SK-N-MC (cell line): ENCODE data around the gene HNRNPC.
"Not testable (repeated sequence)": the region's sequence is repeated elsewhere in the genome, so short reads cannot be mapped to it uniquely, and the experiment has no call there.

Experiments used
- DNase-seq: peaks from one replicate; pipeline ENCODE4 v3.0.0-alpha.2; 2011; ENCODE audit warnings: low read depth, low spot score
- H3K27ac ChIP-seq: fragments of 200-600 bp; sonication (generic); 2 replicates; pipeline ENCODE4 v1.5.1; 2016; ENCODE audit warnings: mixed run types
- H3K36me3 ChIP-seq: fragments of 200-600 bp; sonication (generic); 2 replicates; pipeline ENCODE4 v1.6.1; 2017; ENCODE audit warnings: antibody characterized with exemption, low read length, mixed read lengths; ENCODE audit not compliant: insufficient read depth
- H3K4me3 ChIP-seq: fragments of 200-600 bp; sonication (generic); 2 replicates; pipeline ENCODE4 v1.5.1; 2016
- H3K9ac ChIP-seq: fragments of 200-600 bp; sonication (generic); 2 replicates; pipeline ENCODE4 v1.8.0; 2017; ENCODE audit warnings: mixed run types, mixed read lengths; ENCODE audit not compliant: insufficient read length
- H3K9me3 ChIP-seq: fragments of 200-600 bp; sonication (generic); 2 replicates; pipeline ENCODE4 v1.6.1; 2017; ENCODE audit warnings: low read depth, mild to moderate bottlenecking, antibody characterized with exemption, low read length, moderate library complexity, mixed read lengths
- EZH2 ChIP-seq: fragments of 200-600 bp; sonication (generic); IDR thresholded peaks from one replicate; pipeline ENCODE4 v1.6.1; 2017; ENCODE audit warnings: antibody characterized with exemption
- FOXP2 ChIP-seq: optimal IDR thresholded peaks from 2 replicates; pipeline ENCODE3; 2011; ENCODE audit warnings: mild to moderate bottlenecking, moderate library complexity; ENCODE audit not compliant: insufficient read depth; ENCODE audit errors: extremely low read length, control extremely low read depth
- POLR2AphosphoS5 ChIP-seq: IDR thresholded peaks from 2 replicates; pipeline ENCODE4 v1.6.1; 2012; ENCODE audit warnings: mild to moderate bottlenecking, low read depth, low read length, borderline replicate concordance

The HNRNPC gene

DNA sequence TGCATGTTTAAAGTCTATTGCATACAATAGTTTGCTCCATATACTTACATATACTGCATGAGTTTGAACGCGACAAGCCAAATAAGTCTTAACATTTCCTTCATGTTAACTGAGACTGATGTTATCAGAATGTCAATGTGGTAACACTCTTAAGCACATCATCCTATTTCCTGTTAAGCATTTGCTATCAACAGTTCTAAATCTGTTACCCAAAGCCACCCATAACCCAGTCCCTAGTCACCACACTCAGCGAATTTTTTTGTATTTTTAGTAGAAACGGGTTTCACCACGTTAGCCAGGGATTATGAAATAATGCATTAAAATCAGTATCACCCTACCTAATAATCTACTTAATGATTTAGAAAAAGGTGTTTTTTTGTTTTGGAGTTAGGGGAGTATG is 39.4 kb downstream of the HNRNPC start:
- H3K9me3 ChIP-seq: no peaks in the 10 kb centered on the region
- TF ChIP-seq EZH2: no peak
- no peak for TF ChIP-seq FOXP2
- no peak for TF ChIP-seq POLR2AphosphoS5
- H3K36me3 ChIP-seq: peaks cover 100% of the 10 kb centered on the region
- peak overlapping the region; percentile 70 for H3K27ac ChIP-seq
- H3K9ac ChIP-seq: no peak overlapping the region
- DNase-seq: no peak
- no peak overlapping the region for H3K4me3 ChIP-seq

DNA sequence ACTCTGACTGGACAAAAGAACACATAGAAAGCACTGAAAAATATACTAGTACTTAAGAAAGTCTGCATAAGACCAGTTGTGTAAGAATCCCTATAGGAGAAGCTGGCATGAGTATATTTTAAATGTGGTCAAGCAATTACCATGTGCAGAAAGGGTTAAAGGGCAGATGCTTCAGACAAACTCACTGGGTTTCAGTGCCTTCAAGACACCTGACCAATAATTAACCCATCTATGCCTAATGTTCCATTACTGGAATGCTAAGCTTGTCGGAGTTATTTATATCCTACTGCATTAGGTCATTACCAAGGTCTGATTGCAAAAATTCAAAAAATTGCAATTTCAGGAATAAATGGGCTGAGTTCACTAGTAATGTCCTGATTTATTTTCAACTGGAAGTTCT is 41.3 kb downstream of the HNRNPC start:
- peak overlapping the region; percentile 12; the same call in 1 of the 2 replicates for H3K27ac ChIP-seq
- no peak for DNase-seq
- no peak overlapping the region for H3K9ac ChIP-seq
- H3K9me3 ChIP-seq: no peaks in the 10 kb centered on the region
- TF ChIP-seq POLR2AphosphoS5 (no peak), FOXP2 (no peak), EZH2 (no peak)
- H3K4me3 ChIP-seq: no peak overlapping the region
- peaks cover 100% of the 10 kb centered on the region for H3K36me3 ChIP-seq

DNA sequence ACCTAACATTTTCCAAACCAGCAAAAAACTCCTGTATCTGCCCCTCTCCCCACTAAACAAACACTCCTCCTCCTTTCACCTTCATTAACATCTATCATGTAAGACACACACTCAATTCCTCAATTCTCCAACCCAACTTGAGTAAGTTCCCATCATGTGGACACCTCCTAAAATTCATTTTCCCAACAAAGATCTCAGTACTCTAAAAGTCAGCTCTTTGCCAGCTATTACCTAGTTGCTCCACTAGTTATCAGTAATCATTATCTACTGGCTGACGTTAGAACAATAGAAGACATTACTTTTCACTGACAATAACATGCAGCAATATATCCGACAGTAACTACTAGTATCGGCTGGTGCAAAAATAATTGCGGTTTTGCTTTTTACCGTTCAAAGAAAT is 42.1 kb downstream of the HNRNPC start:
- TF ChIP-seq POLR2AphosphoS5 (no peak; the same call in 1 of the 2 replicates), EZH2 (no peak), FOXP2 (no peak)
- H3K36me3 ChIP-seq: peaks cover 100% of the 10 kb centered on the region

DNA sequence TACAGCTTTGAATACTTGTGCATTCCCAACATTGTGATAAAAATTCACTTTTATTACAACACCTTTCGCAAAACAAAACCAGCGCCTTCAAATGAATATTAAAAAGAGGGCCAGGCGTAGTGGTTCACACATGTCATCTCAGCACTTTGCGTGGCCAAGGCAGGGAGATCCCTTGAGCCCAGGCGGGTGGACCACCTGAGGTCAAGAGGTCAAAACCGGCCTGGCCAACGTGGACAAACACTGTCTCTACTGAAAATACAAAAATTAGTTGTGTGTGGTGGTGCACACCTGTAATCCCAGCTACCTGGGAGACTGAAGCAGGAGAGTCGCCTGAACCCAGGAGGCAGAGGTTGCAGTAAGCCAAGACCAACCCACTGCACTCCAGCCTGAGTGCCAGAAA is 42.8 kb downstream of the HNRNPC start:
- Histone ChIP-seq H3K36me3 (peaks cover 100% of the 10 kb centered on the region), H3K9me3 (no peaks in the 10 kb centered on the region), H3K27ac (no peak overlapping the region), H3K4me3 (no peak overlapping the region), H3K9ac (no peak overlapping the region)
- no peak for DNase-seq
- TF ChIP-seq POLR2AphosphoS5: no peak
- no peak for TF ChIP-seq FOXP2
- TF ChIP-seq EZH2: no peak

More for the DNA sequence above, 42.1 kb downstream of the HNRNPC start:
- Histone ChIP-seq H3K4me3 (no peak overlapping the region), H3K9me3 (no peaks in the 10 kb centered on the region), H3K27ac (peak overlapping the region; percentile 12; the same call in 1 of the 2 replicates), H3K9ac (no peak overlapping the region)
- no peak for DNase-seq

DNA sequence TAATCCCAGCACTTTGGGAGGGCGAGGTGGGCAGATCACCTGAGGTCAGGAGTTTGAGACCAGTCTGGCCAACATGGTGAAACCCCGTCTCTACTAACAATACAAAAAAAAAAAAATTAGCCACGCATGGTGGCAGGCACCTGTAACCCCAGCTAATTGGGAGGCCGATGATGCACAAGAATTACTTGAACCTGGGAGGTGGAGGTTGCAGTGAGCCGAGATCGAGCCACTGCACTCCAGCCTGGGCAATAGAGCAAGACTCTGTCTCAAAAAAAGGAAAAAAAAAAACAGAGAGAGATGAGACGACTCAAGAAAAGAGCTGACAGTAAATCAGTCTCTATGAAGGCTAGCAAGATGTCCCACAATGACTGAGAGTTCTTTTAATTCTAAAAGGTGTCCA is 44.1 kb downstream of the HNRNPC start:
- not testable (repeated sequence) for DNase-seq, H3K4me3 ChIP-seq, H3K9ac ChIP-seq, H3K9me3 ChIP-seq, H3K27ac ChIP-seq
- peaks cover 100% of the 10 kb centered on the region for H3K36me3 ChIP-seq

DNA sequence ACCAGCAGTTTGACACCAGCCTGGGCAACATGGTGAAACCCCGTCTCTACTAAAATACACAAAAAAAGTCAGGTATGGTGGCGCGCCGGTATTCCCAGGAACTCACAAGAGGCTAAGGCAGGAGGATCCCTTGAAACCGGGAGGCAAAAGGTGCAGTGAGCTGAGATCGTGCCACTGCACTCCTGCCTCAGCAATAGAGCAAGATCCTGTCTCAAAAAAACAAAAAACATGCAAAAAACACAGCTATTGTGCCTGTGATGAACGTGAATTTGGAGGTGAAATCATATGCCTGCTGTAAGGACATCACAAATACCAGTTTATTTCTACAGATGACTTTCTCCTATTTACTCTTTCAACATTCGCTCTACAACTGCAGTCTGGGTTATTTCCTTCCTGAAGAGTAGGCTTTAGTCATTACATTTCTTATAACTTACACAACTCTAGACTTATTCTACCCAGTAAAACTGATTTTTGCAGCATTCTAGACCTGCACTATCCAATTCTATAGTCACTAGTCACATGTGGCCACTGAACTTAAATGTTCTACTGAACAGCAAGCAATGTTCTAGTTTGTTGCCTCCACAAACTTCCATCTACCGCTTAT is 48.3 kb downstream of the HNRNPC start:
- Histone ChIP-seq H3K9ac (no peak overlapping the region), H3K27ac (peak overlapping the region; percentile 10; the same call in 1 of the 2 replicates), H3K36me3 (peaks cover 100% of the 10 kb centered on the region), H3K4me3 (no peak overlapping the region), H3K9me3 (no peaks in the 10 kb centered on the region)
- no peak for TF ChIP-seq EZH2
- no peak for DNase-seq

DNA sequence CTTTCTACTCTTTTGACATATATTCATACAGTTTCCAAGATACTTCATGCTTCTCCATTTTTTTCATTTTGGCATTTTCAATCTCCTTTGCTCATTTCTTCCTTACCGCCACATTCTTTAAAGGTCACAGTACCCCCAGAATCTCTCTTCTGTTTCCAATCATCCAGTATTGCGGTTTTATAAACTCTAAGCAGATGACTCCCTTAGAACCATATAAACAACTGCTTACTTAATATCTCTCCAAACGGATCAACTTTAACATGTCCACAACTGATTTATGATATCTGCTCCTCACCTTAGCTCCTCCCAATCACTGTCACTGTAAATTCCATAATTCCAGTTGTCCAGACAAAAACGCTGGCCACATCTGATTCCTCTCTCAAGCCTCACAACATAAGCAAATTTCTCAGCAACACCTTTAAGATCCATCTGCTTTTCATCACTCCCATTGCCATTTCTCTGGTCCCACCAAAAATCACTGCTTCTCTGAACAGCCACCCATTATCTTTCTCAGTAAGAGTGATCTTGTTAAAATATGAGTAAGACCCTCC is 49.6 kb downstream of the HNRNPC start:
- H3K9ac ChIP-seq: no peak overlapping the region
- no peak overlapping the region for H3K4me3 ChIP-seq
- peak overlapping the region; percentile 75 for H3K27ac ChIP-seq
- H3K36me3 ChIP-seq: peaks cover 100% of the 10 kb centered on the region
- no peak for DNase-seq
- no peak for TF ChIP-seq POLR2AphosphoS5
- no peak for TF ChIP-seq EZH2
- no peak for TF ChIP-seq FOXP2
- H3K9me3 ChIP-seq: no peaks in the 10 kb centered on the region

DNA sequence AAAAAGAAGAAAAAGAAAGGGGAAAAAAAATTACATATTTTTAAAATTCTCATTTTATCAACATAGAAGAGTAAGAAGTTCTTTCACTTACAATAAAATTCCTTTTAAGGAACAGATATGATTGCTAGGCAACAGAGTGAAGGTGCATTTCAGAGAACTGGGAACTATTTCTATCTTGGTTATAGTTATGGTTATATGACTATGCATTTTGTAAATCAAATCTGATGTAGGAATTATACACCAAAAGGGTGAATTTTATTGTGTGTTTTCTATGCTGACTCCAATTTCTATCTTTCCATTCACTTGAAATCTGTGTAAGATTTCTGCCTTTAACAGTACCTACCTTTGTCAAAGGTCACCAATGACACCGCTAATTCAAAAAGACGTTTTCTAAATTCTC is 50.1 kb downstream of the HNRNPC start:
- Histone ChIP-seq H3K9me3 (no peaks in the 10 kb centered on the region), H3K27ac (peak overlapping the region; percentile 75), H3K36me3 (peaks cover 100% of the 10 kb centered on the region)

DNA sequence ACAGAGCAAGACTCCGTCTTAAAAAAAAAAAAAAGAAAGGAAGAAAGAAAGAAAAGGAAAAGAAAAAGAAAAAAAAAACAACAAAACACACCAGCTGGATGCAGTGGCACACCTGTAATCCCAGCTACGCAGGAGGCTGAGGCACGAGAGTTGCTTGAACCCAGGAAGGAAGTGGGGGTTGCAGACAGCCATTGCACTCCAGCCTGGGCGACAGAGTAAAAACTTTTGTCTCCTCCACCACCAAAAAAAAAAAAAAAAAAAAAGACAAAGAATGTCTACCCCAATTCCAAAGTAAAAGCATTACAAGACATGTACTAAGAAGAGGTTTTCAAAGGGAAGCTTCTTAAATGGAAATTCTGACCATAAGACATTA is 53.4 kb downstream of the HNRNPC start:
- Histone ChIP-seq H3K36me3 (peaks cover 99% of the 10 kb centered on the region), H3K4me3 (no peak overlapping the region), H3K27ac (0 out of 2 replicates have a peak overlapping the region, but pooled peaks have one; percentile 8), H3K9me3 (no peaks in the 10 kb centered on the region), H3K9ac (no peak overlapping the region)
- TF ChIP-seq POLR2AphosphoS5: no peak
- no peak for TF ChIP-seq FOXP2
- TF ChIP-seq EZH2: no peak
- DNase-seq: no peak

More for the DNA sequence above, 50.1 kb downstream of the HNRNPC start:
- TF ChIP-seq POLR2AphosphoS5 (no peak), FOXP2 (no peak), EZH2 (no peak)
- Histone ChIP-seq H3K9ac (no peak overlapping the region), H3K4me3 (no peak overlapping the region)
- DNase-seq: no peak
